B cell (primary cell): ENCODE results near the gene JMJD1C.

Source experiments
- EZH2 ChIP-seq: IDR thresholded peaks from 2 replicates; pipeline ENCODE4 v1.6.1; 2012; ENCODE audit warnings: borderline replicate concordance, low read depth, mild to moderate bottlenecking, moderate library complexity, low read length; ENCODE audit not compliant: insufficient read depth, poor library complexity, severe bottlenecking
- TF ChIP-seq, protein P1 (sequence below): fragments of 200-600 bp; IDR thresholded peaks from one replicate; pipeline ENCODE4 v1.8.0; 2022; ENCODE audit warnings: antibody characterized with exemption, mild to moderate bottlenecking

DNA sequence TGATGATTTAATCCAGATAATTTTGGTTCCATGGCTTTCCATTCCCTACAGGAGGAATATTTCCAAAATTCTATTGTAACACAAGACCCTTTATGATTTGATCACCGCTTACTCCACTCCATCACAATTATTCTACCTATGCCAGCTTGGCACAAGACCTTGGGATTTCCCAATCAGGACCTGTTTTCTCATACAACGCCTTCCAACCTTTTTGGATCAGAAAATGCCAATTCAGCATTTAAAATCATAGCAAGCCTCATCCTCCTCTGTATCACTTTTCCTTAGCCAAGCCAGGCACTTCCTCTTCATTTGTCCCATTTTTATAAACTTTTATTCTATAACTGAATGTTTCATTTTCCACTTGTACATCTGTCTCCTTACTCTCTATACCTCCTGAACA is 100.9 kb downstream of the JMJD1C start:
- no peak for TF ChIP-seq EZH2
- TF ChIP-seq, protein P1, sequence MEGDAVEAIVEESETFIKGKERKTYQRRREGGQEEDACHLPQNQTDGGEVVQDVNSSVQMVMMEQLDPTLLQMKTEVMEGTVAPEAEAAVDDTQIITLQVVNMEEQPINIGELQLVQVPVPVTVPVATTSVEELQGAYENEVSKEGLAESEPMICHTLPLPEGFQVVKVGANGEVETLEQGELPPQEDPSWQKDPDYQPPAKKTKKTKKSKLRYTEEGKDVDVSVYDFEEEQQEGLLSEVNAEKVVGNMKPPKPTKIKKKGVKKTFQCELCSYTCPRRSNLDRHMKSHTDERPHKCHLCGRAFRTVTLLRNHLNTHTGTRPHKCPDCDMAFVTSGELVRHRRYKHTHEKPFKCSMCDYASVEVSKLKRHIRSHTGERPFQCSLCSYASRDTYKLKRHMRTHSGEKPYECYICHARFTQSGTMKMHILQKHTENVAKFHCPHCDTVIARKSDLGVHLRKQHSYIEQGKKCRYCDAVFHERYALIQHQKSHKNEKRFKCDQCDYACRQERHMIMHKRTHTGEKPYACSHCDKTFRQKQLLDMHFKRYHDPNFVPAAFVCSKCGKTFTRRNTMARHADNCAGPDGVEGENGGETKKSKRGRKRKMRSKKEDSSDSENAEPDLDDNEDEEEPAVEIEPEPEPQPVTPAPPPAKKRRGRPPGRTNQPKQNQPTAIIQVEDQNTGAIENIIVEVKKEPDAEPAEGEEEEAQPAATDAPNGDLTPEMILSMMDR = no peak
